Measurements from ENCODE around the gene REEP1.

Gene REEP1

DNA sequence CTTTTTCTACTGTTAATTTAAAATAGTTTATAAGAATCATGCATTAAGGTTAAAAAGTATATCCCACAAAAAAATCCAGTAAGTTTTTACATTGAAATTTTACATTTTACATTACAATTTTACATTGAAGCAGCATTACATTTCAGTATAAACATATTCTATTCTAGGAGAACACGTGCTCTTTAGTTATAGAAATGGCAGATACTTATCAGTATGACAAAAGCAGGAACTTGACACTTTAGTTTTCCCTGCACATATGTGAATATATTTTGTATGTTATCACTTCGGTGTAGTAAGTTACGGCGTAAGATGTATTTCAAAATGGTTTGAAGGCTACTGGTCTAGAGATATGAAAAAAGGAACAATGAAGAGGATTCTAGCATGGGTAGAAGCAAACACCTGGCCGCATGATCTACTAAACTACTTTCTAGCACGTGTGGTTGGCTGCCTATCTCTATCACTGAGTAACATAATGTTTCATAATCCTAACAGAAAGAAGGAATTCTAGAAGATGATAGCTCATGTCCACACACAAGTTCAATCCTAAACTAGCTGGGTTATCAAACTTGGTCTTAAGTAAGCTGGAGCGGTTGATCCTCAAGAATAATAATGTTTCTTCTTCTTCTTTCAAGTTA is 147.5 kb downstream of the REEP1 start:
- no peak for DNase-seq

DNA sequence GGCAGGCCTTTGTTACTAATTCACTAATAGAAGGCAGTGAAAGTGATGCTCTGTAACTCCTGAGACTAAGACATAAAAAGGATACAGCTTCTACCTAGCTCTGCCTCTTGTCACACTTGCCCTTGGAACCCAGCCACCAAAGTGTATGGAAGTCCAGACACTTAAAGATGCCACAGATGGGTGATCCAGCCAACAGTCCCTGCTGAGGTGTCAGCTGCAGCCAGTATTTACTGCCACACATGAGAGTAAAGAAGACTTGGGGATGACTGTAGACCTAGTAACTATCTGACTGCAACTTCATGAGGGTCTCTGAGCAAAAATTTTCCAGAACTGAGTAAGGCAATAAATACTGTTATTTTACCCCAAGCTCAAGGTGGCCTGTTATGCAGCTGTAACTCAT is 151.0 kb downstream of the REEP1 start:
- no peak for DNase-seq

- DNase-seq: no peak
Measured at GRCh38 chr2:86185517-86186212, 151.8 kb downstream of the REEP1 start.

GRCh38 chr2:86176597-86176996 is 160.8 kb downstream of the REEP1 start:
- no peak for DNase-seq

DNA sequence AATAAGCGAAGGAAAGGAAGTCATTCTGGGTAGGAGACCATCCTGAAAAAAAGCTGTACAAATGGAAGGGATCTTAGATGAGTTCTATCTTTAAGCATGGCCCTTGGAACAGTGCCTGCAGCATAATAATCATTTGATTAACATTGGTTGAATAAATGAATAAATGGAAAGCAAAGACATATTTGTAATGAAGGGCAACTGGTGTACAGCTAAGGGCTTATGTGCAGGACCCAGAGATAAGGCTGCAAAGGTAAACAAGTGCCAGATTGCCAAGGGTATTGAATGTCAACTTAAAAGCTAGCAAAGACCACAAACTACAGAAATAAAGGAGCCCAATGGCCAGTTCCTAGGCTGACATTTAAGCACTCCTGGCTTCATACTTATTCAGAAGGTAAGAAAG is 161.6 kb downstream of the REEP1 start:
- DNase-seq: no peak

DNA sequence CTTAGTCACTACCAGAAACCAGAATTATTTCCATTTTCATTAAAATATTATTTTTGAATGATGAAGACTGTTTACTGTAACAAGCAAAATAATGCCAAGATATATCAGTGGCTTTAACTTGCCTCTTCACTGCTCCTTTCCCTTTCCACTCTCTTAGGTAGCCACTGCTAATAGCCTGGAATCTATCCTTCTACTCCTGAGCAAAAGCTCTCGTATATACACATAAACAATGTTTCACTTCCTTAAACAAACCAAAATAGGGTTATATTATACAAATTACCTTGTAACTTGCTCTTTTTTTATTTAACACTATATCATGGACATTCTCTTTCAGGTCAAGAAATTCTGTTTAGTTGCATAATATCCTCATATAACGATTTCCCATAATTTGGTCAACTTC is 163.0 kb downstream of the REEP1 start:
- no peak for DNase-seq

GRCh38 chr2:86172610-86173009 is 164.8 kb downstream of the REEP1 start:
- DNase-seq: no peak

DNA sequence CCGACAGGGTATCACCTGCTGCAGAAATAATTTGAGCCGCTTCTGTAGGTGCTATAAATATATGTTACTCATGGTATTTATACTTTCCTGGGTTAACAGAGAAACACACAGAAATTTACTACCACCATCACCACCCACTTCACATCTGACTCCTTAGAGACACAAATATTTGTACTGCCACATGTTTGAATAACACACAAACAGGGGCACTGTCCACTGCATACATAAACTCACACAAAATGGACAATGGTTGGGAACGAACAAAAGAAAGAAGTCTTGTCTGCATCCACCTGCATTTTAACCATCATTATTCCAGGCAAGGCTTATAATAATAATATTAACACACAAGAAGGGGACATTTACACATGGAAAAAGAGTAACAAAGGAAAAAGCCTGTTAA is 166.1 kb downstream of the REEP1 start:
- DNase-seq: peak in 1 of 2 experiments; percentile 35

GRCh38 chr2:86170449-86170848 is 167.0 kb downstream of the REEP1 start:
- no peak for DNase-seq
